SW 1271 (cell line): ENCODE results near the gene MRPS11.
"Not testable (repeated sequence)": the region's sequence is repeated elsewhere in the genome, so short reads cannot be mapped to it uniquely, and the experiment has no call there.

Source experiments
- DNase-seq, 2 experiments: peaks; one replicate each; lab custom pipeline; 2025; lab: John Stamatoyannopoulos, UW

The MRPS11 gene

GRCh38 chr15:88490036-88490435 is 22.5 kb downstream of the MRPS11 start:
- DNase-seq, result no peak

GRCh38 chr15:88491158-88491557 is 23.6 kb downstream of the MRPS11 start:
- DNase-seq, result no peak

GRCh38 chr15:88493844-88494243 is 26.3 kb downstream of the MRPS11 start:
- no peak for DNase-seq

- DNase-seq, result no peak
Observed at GRCh38 chr15:88497109-88497765, 29.7 kb downstream of the MRPS11 start.

GRCh38 chr15:88498996-88499395 is 31.5 kb downstream of the MRPS11 start:
- DNase-seq, result no peak

- no peak for DNase-seq
Observed at GRCh38 chr15:88504445-88504844, 36.9 kb downstream of the MRPS11 start.

GRCh38 chr15:88505721-88506120 is 38.2 kb downstream of the MRPS11 start:
- no peak for DNase-seq

- DNase-seq, result no peak
Observed at GRCh38 chr15:88506628-88507027, 39.1 kb downstream of the MRPS11 start.

GRCh38 chr15:88509321-88509720 is 41.8 kb downstream of the MRPS11 start:
- no peak for DNase-seq

GRCh38 chr15:88509964-88510363 is 42.5 kb downstream of the MRPS11 start:
- no peak for DNase-seq

GRCh38 chr15:88511161-88511560 is 43.7 kb downstream of the MRPS11 start:
- no peak for DNase-seq

- DNase-seq, result no peak
Observed at GRCh38 chr15:88512078-88512477, 44.6 kb downstream of the MRPS11 start.

GRCh38 chr15:88512601-88513000 is 45.1 kb downstream of the MRPS11 start:
- DNase-seq, result no peak

GRCh38 chr15:88513195-88513594 is 45.7 kb downstream of the MRPS11 start:
- DNase-seq, result no peak

- DNase-seq, result no peak
Observed at GRCh38 chr15:88518903-88519302, 51.4 kb downstream of the MRPS11 start.

GRCh38 chr15:88524094-88524493 is 56.6 kb downstream of the MRPS11 start:
- not testable (repeated sequence) for DNase-seq

- no peak for DNase-seq
Observed at GRCh38 chr15:88525418-88525817, 57.9 kb downstream of the MRPS11 start.

GRCh38 chr15:88526247-88526879 is 58.9 kb downstream of the MRPS11 start:
- no peak for DNase-seq

GRCh38 chr15:88529021-88529630 is 61.6 kb downstream of the MRPS11 start:
- no peak for DNase-seq
